NCI-H1930 (cell line): ENCODE measurements around the gene ZC3HAV1.
A peak's percentile ranks its signal among the peaks of the same experiment; 100 is the strongest.

ENCODE experiments used
- DNase-seq, 2 experiments: peaks; one replicate each; lab custom pipeline; 2025; lab: John Stamatoyannopoulos, UW

The ZC3HAV1 gene

DNA sequence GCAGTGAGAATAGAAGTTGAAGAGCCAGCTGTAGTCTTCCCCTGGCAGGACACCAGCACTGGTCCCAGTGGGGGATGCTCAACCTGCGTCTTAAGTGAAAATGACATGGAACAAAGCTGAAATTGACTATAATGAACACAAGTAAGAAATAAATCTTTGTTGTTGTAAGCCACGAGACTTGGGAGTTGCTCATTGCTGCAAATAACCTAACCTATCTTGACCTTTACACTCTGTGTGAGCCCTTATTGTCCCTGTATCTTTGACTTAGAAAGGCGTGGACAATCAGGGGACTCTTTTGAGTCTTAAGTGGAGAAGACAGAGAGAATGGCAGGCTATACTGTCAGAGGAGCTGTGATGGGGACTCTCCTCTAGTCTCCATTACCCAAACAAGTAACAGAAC, 90.6 kb downstream of the ZC3HAV1 start:
- DNase-seq, result no peak

GRCh38 chr7:139016931-139017511, 92.5 kb downstream of the ZC3HAV1 start:
- peak; percentile 56 to 62 for DNase-seq

DNA sequence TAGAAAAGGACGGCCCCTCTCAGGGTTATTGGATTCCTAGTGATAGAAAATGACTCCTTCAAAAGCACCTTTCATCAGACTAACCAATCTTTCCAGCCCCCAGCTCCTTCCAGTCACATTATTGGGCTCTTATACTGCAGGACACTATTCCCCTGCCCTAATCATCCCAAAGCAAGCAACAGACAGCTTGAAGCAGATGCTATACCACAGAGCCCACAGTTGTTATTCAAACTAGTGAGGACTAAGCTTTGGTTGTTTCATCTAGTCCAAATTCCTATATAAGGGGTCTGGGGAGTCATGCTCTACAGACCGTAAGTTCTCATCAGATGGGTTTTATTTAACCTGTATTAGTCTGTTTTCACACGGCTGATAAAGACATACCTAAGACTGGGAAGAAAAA, 98.1 kb downstream of the ZC3HAV1 start:
- no peak for DNase-seq

- no peak for DNase-seq
Measured at GRCh38 chr7:139004321-139005090, 105.0 kb downstream of the ZC3HAV1 start.

DNA sequence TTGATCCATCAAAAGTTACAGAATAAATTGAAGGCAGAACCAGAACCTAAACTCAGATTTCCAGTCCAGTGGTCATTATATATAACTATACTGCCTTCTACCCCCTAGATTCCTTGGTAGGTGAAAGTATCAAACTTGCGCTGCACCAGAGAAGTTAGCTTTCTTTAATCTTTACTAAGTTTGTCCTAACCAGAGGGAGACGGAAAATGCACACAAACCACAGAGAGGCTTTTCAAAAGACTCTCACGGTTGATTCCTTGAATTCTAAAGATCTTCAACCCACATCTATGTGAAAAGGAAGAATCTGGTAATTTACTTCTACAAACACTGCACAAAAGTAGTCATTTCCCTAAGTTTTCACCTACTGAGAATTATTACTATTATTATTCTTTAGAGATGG, 110.1 kb downstream of the ZC3HAV1 start:
- DNase-seq, result no peak
